ENCODE measurements around the gene PCDHGC5. TPM values are rescaled to one million over a fixed set of nuclear protein-coding genes. Genes with fewer than 3 reads are reported as not detected.

Gene PCDHGC5
- total RNA-seq, 1 donor from 2014 or later, result 2.1 TPM

Other genes with a start within 250 kb of the PCDHGC5 start
- gene PCDHB15, start 243.7 kb upstream of the PCDHGC5 start, total RNA-seq, result 4.2 TPM
- gene SLC25A2, start 185.0 kb upstream of the PCDHGC5 start, total RNA-seq, result 0.52 TPM
- gene TAF7, start 168.3 kb upstream of the PCDHGC5 start, total RNA-seq, result 72.0 TPM
- gene PCDHGA1, start 158.6 kb upstream of the PCDHGC5 start, total RNA-seq, result 0.52 TPM
- 1.6 TPM for gene PCDHGA2, start 150.3 kb upstream of the PCDHGC5 start, total RNA-seq
- gene PCDHGA3, start 145.3 kb upstream of the PCDHGC5 start, total RNA-seq, result 2.1 TPM
- 1.6 TPM for gene PCDHGB1, start 139.0 kb upstream of the PCDHGC5 start, total RNA-seq
- 1.0 TPM for gene PCDHGA4, start 134.1 kb upstream of the PCDHGC5 start, total RNA-seq
- gene PCDHGB2, start 129.1 kb upstream of the PCDHGC5 start, total RNA-seq, result 2.1 TPM
- 2.1 TPM for gene PCDHGA5, start 124.9 kb upstream of the PCDHGC5 start, total RNA-seq
- gene PCDHGB3, start 118.8 kb upstream of the PCDHGC5 start, total RNA-seq, result 3.1 TPM
- 4.2 TPM for gene PCDHGA6, start 115.2 kb upstream of the PCDHGC5 start, total RNA-seq
- gene PCDHGA7, start 106.3 kb upstream of the PCDHGC5 start, total RNA-seq, result 3.7 TPM
- gene PCDHGB4, start 101.4 kb upstream of the PCDHGC5 start, total RNA-seq, result 4.7 TPM
- gene PCDHGA8, start 96.4 kb upstream of the PCDHGC5 start, total RNA-seq, result 3.7 TPM
- 3.7 TPM for gene PCDHGB5, start 91.1 kb upstream of the PCDHGC5 start, total RNA-seq
- 4.7 TPM for gene PCDHGA9, start 86.3 kb upstream of the PCDHGC5 start, total RNA-seq
- 5.2 TPM for gene PCDHGB6, start 81.1 kb upstream of the PCDHGC5 start, total RNA-seq
- gene PCDHGA10, start 76.1 kb upstream of the PCDHGC5 start, total RNA-seq, result 4.2 TPM
- gene PCDHGB7, start 71.4 kb upstream of the PCDHGC5 start, total RNA-seq, result 7.3 TPM
- 6.8 TPM for gene PCDHGA11, start 68.0 kb upstream of the PCDHGC5 start, total RNA-seq
- 3.1 TPM for gene PCDHGA12, start 58.6 kb upstream of the PCDHGC5 start, total RNA-seq
- gene PCDHGC3, start 13.1 kb upstream of the PCDHGC5 start, total RNA-seq, result 38.1 TPM
- gene PCDHGC4, start 4.1 kb upstream of the PCDHGC5 start, total RNA-seq, result 3.7 TPM
- gene DIAPH1, start 129.9 kb downstream of the PCDHGC5 start, total RNA-seq, result 16.7 TPM
- gene HDAC3, start 147.8 kb downstream of the PCDHGC5 start, total RNA-seq, result 40.7 TPM
- gene RELL2, start 147.9 kb downstream of the PCDHGC5 start, total RNA-seq, result under 0.01 TPM
- 5.2 TPM for gene FCHSD1, start 162.3 kb downstream of the PCDHGC5 start, total RNA-seq
- gene ARAP3, start 193.1 kb downstream of the PCDHGC5 start, total RNA-seq, result 5.2 TPM